ENCODE data around the gene KCMF1. TPM values are rescaled to one million over a fixed set of nuclear protein-coding genes. Genes with fewer than 3 reads are reported as not detected.

The KCMF1 gene
- total and polyA plus RNA-seq, 2 of the 13 experiments (the other 11 are each of a cell fraction or from before 2014, with no cell fraction given): 62.1 to 116 TPM

- TF ChIP-seq ZBED4 (CRISPR knock-in tag; IDR thresholded peaks at IDR 0.05; ENCODE audit: borderline replicate concordance) (peak; percentile 59; the same call in 1 of the 2 replicates), ZNF350 (CRISPR knock-in tag; IDR thresholded peaks at IDR 0.05; ENCODE audit: borderline replicate concordance, low read depth) (peak; percentile 35; the same call in 1 of the 2 replicates), ARID4A (CRISPR knock-in tag; IDR thresholded peaks at IDR 0.05; ENCODE audit: borderline replicate concordance) (peak; percentile 81), SRY (CRISPR knock-in tag; IDR thresholded peaks at IDR 0.05) (peak; percentile 95), NFAT5 (CRISPR knock-in tag; IDR thresholded peaks at IDR 0.05) (0 out of 2 replicates have a peak, but pooled peaks have one; percentile 47), KDM1A (CRISPR knock-in tag; IDR thresholded peaks at IDR 0.05) (no peak), ZNF891 (CRISPR knock-in tag; IDR thresholded peaks at IDR 0.05) (peak; percentile 77), NR3C1 (CRISPR knock-in tag; IDR thresholded peaks at IDR 0.05) (0 out of 2 replicates have a peak, but pooled peaks have one; percentile 14), BRD4 (CRISPR knock-in tag; IDR thresholded peaks at IDR 0.05) (0 out of 2 replicates have a peak, but pooled peaks have one; percentile 36), RBM39 (IDR thresholded peaks at IDR 0.05; ENCODE audit: low read depth, low read length, poor library complexity, severe bottlenecking) (peak; percentile 83)
Measured at GRCh38 chr2:84970210-84970867, 622 bp upstream of the KCMF1 start (continued).
